GM12891 (cell line): Measurements from ENCODE around the gene PDZD2.

Experiments
- DNase-seq: peaks from one replicate; pipeline ENCODE4 v3.0.0; 2011; ENCODE audit warnings: low spot score; ENCODE audit not compliant: insufficient read length
- FAIRE-seq: peaks from 2 replicates; lab custom pipeline; 2011; peaks lifted over from hg19 to GRCh38; lab: Jason Lieb, UNC
- PAX5 ChIP-seq: IDR thresholded peaks from 2 replicates; pipeline ENCODE4 v1.6.1; 2011; ENCODE audit warnings: low read length, moderate library complexity, mild to moderate bottlenecking; ENCODE audit not compliant: insufficient read depth, severe bottlenecking
- POLR2A ChIP-seq: IDR thresholded peaks from 2 replicates; pipeline ENCODE4 v1.6.1; 2011; ENCODE audit warnings: low read depth, low read length, control low read depth
- POLR2AphosphoS5 ChIP-seq: IDR thresholded peaks from 2 replicates; pipeline ENCODE4 v1.6.1; 2011; ENCODE audit warnings: low read depth, low read length, control low read depth
- POU2F2 ChIP-seq: IDR thresholded peaks from 2 replicates; pipeline ENCODE4 v1.6.1; 2011; ENCODE audit warnings: low read depth, mild to moderate bottlenecking, control low read depth, low read length, moderate library complexity
- SPI1 ChIP-seq: IDR thresholded peaks from 2 replicates; pipeline ENCODE4 v1.6.1; 2011; ENCODE audit warnings: low read depth, low read length, control low read depth
- TAF1 ChIP-seq: IDR thresholded peaks from 2 replicates; pipeline ENCODE4 v1.6.1; 2011; ENCODE audit warnings: low read depth, low read length, control low read depth

PDZD2 gene

DNA sequence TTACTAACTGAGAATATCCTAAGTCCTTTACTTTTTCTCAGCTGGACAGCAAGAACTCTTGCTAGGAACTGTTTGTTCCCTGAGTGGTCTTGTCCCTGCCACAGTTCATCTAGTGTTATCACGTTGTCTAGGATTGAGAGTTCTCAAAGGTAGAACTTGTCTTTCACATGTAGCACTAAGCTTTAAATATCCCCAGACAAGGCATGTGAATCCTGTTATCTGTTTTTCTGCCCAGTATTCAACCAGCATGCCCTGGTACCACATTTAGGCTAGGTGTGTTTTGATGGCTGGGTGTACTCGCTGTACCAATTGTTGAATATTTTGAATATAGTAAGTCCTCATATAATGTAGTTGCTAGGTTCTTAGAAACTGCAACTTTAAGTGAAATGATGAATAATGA is 27.9 kb upstream of the PDZD2 start:
- TF ChIP-seq POLR2AphosphoS5, result no peak
- TF ChIP-seq SPI1, result no peak
- TF ChIP-seq PAX5, result no peak
- no peak for TF ChIP-seq POU2F2
- TF ChIP-seq TAF1, result no peak
- no peak for TF ChIP-seq POLR2A
- DNase-seq (no peak), FAIRE-seq (no peak)

- DNase-seq (no peak), FAIRE-seq (no peak)
- no peak for TF ChIP-seq PAX5
- TF ChIP-seq TAF1, result no peak
- no peak for TF ChIP-seq POLR2A
- no peak for TF ChIP-seq POLR2AphosphoS5
- TF ChIP-seq POU2F2, result no peak
- no peak for TF ChIP-seq SPI1
Observed at GRCh38 chr5:31613651-31614050, 25.3 kb upstream of the PDZD2 start.

DNA sequence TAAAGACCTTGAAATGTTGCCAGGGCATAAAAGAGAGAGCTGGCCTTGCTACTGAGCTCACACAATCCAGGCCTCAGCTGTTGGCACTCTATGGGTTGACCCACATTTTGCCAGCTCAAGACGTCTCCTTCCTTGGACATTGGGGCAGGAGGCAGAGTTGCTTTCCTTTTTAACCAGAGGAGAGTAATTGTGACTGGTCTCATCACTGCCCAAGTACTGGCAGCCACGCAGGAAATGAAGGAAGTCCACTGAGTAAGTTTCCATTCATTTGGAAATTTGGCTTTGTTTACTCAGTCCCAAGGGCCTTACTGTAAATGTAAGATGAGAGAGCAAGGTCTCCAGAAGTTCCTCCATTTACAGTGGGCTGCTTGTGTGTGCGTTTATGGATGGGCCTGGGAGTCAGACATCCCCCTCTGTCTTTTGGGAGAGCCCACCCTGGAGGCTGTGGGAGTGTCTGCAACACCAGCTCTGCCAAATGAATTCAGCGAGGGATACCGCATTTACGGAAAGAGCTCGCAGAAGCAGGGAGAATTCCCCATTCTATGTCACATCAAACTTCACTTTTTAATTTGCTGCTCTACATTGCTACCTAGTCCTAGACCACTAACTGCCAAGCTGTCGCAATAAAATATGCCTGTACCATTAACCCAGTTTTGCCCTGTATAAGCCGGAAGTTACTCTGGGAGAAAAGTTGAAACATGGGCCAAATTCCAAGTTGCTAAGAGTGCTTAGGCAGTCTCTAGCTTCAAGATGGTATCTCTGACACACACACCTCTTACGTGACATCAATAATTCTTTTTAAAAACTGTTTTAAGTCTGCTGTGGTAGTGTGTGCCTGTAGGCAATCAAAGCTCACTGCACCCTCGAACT is 24.5 kb upstream of the PDZD2 start:
- no peak for DNase-seq
- FAIRE-seq, result no peak
- TF ChIP-seq PAX5 (no peak), SPI1 (no peak), POLR2A (no peak), POU2F2 (no peak), POLR2AphosphoS5 (no peak), TAF1 (no peak)

GRCh38 chr5:31617867-31618266 is 21.1 kb upstream of the PDZD2 start:
- DNase-seq, result no peak
- FAIRE-seq, result no peak
- TF ChIP-seq POLR2A (no peak), SPI1 (no peak), POLR2AphosphoS5 (no peak), PAX5 (no peak), POU2F2 (no peak), TAF1 (no peak)

GRCh38 chr5:31620026-31620425 is 18.9 kb upstream of the PDZD2 start:
- no peak for FAIRE-seq
- DNase-seq, result no peak
- TF ChIP-seq SPI1, result no peak
- no peak for TF ChIP-seq PAX5
- TF ChIP-seq POU2F2, result no peak
- TF ChIP-seq POLR2AphosphoS5, result no peak
- no peak for TF ChIP-seq TAF1
- TF ChIP-seq POLR2A, result no peak

DNA sequence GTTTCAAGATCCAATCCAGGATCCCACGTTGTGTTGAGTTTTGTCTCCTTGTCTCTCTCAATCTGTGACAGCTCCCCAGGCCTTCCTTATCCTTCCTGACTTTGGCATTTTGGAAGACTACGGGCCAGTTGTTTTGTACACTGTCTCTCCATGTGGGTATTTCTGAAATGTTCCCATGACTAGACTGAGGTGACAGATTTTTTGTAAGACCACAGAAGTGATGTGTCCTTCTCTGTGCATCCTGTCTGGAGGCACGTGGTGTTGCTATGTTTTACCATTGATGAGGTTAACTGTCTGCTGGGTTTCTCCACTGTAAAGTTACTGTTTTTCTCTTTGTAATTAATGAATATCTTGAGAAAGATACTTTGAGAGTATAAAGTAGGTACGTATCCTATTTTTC is 15.7 kb upstream of the PDZD2 start:
- FAIRE-seq, result no peak
- TF ChIP-seq PAX5 (no peak), TAF1 (no peak), POLR2A (no peak), POU2F2 (no peak), POLR2AphosphoS5 (no peak)
- no peak for DNase-seq

DNA sequence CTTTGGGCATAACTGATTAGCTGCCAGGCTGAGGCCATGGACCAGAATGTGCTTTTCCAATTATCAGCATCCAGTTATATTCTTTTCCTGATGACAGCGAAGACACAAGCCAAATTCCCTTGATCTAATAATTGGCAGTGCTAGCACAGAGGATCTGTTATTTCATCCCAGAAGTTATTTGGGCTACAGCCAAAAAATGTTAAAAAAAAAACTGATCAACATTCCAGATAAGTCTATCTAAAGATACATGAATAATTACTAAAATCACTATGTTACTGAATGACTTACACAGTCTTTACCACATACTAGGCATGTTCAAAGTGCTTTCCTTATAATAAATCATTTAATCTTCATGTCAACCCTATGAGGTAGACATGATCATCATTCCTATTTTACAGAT is 13.5 kb upstream of the PDZD2 start:
- TF ChIP-seq POLR2AphosphoS5 (no peak), SPI1 (no peak), POLR2A (no peak), POU2F2 (no peak), TAF1 (no peak), PAX5 (no peak)
- DNase-seq (no peak), FAIRE-seq (no peak)

DNA sequence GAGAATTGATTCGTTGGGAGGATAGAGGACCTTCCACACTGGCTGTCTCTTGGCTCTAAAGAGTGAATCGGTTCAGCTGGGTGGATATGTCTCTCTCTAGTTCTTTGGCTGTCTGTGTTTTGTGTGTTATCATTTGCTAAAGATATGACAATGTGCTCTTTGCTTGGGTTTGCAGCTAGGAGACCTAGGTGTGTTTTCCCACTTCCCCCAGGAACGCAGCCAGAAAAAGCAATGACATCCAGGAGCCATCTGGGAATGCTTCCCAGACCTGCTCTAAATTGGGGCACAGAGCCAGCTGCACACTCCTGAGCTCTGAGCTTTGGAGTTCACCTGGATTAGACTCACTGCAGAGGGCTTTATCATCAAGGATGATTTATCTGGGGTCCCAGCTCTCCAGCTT is 12.8 kb upstream of the PDZD2 start:
- DNase-seq (no peak), FAIRE-seq (no peak)
- TF ChIP-seq TAF1, result no peak

GRCh38 chr5:31626604-31627234 is 12.2 kb upstream of the PDZD2 start:
- no peak for DNase-seq
- FAIRE-seq, result no peak
- TF ChIP-seq POLR2A (no peak), TAF1 (no peak), POU2F2 (no peak), PAX5 (no peak)

GRCh38 chr5:31630931-31631330 is 8.0 kb upstream of the PDZD2 start:
- no peak for TF ChIP-seq POU2F2
- no peak for TF ChIP-seq PAX5
- TF ChIP-seq POLR2A, result no peak
- TF ChIP-seq POLR2AphosphoS5, result no peak
- TF ChIP-seq TAF1, result no peak
- no peak for TF ChIP-seq SPI1
- no peak for FAIRE-seq
- DNase-seq, result no peak
